Measurements from ENCODE around the gene TBC1D5.

DNA sequence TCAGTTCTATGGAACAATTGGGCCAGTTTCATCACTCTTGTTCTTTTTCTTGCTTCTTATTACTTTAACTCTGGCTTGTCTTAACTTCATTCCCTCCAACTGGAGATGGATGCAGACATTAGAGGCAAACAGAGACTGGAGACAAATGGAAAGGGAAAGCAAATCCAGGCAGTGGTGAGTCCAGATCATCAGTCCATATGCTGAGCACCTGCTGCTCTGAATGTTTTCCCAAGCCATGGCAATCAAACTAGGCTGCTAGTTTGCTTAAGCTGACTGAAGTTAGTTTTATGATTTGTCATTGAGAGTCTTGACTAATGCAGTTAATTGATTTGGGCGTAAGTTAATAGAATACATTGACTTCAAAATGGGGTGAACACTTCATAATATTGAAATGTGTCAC, 41.0 kb upstream of the TBC1D5 start:
- TF ChIP-seq, protein P1, sequence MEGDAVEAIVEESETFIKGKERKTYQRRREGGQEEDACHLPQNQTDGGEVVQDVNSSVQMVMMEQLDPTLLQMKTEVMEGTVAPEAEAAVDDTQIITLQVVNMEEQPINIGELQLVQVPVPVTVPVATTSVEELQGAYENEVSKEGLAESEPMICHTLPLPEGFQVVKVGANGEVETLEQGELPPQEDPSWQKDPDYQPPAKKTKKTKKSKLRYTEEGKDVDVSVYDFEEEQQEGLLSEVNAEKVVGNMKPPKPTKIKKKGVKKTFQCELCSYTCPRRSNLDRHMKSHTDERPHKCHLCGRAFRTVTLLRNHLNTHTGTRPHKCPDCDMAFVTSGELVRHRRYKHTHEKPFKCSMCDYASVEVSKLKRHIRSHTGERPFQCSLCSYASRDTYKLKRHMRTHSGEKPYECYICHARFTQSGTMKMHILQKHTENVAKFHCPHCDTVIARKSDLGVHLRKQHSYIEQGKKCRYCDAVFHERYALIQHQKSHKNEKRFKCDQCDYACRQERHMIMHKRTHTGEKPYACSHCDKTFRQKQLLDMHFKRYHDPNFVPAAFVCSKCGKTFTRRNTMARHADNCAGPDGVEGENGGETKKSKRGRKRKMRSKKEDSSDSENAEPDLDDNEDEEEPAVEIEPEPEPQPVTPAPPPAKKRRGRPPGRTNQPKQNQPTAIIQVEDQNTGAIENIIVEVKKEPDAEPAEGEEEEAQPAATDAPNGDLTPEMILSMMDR (IDR thresholded peaks at IDR 0.05), result no peak
- TF ChIP-seq EZH2phosphoT487 (IDR thresholded peaks at IDR 0.05) (no peak), EZH2 (IDR thresholded peaks at IDR 0.05) (no peak)

All from neural progenitor cell (in vitro differentiated cells).